ENCODE data around the gene PLCB3.
A peak's percentile ranks its signal among the peaks of the same experiment; 100 is the strongest.

The PLCB3 gene

DNA sequence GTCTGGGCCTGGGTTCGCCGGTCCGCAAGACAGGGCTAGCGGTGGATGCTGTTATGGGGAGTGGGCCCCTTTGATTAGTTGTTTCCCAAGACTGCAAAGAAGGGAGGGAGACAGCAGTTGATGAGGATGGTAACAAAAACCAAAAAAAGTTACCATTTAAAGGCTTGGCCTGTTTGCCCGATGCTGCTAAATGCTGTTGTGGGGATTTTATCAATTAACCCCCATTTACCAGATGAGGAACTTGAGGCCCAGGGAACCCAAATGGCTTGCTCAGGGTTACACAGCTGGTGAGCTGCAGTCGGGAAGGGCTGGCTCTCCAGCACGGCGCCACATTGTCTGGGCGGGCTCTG, 28.7 kb upstream of the PLCB3 start:
- Histone ChIP-seq H3K4me1 (ENCODE audit: control insufficient read depth, insufficient read depth, low read length, poor library complexity, severe bottlenecking) (peaks cover 26% of the 10 kb centered on the region), H3K4me3 (ENCODE audit: insufficient read depth, low read depth, low read length, poor library complexity, severe bottlenecking) (no peak overlapping the region), H3K27me3 (replicated peaks; ENCODE audit: control insufficient read depth, insufficient read depth, low read length, poor library complexity, severe bottlenecking) (no peaks in the 10 kb centered on the region), H3K9me3 (ENCODE audit: control insufficient read depth, low read length) (no peaks in the 10 kb centered on the region), H3K27ac (ENCODE audit: insufficient read depth, low read length, poor library complexity, severe bottlenecking) (no peak overlapping the region), H3K36me3 (ENCODE audit: control insufficient read depth, insufficient read depth, low read length) (peaks cover 45% of the 10 kb centered on the region)
- no peak for DNase-seq

DNA sequence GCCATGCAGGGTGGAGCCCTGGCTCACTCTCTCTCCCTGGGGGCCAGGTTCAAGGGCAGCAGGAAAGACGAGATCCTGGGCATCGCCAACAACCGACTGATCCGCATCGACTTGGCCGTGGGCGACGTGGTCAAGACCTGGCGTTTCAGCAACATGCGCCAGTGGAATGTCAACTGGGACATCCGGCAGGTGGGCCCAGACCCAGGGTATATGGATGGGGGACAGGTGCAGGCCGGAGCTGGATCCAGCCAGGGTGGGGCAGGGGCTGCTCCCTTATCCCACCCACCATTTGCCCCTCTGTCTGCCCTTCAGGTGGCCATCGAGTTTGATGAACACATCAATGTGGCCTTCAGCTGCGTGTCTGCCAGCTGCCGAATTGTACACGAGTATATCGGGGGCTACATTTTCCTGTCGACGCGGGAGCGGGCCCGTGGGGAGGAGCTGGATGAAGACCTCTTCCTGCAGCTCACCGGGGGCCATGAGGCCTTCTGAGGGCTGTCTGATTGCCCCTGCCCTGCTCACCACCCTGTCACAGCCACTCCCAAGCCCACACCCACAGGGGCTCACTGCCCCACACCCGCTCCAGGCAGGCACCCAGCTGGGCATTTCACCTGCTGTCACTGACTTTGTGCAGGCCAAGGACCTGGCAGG, 28.2 kb upstream of the PLCB3 start:
- peaks cover 26% of the 10 kb centered on the region for H3K4me1 ChIP-seq (ENCODE audit: control insufficient read depth, insufficient read depth, low read length, poor library complexity, severe bottlenecking)

DNA sequence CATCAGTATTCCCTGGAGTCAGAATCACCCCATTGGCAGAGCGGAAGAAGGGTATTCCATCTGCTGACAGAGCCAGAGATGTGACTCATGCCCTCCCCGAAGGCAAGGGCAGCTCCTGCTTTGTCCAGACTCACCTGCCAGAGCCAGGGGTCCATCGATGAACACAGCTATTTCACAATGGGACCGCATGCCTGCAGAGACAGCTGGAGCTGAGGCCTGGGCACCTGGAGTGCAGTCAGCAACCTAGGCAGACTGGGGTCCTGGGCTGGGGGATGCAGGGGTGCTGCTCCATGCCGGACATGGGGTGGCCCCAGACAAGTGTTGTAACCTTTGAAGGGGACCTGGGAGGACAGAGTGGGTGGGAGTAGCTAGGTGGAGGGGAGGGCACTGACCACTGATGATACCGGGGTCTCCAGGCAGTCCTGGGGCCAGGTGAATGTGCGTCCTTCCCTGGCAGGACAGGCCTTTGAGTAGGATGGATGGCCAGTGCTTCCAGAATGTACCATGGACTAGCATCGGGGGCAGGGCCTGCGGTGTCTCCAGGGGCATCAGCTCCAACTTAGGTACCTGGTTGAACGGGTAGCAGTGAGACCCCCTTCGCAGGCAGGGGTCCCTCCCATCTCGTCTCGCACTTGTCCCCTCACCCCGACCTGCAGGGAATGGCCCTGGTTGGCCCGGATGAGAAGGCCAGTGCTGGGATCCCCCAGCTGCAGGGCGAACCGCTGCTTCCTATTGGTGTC, 27.0 kb upstream of the PLCB3 start:
- no peak overlapping the region for H3K4me3 ChIP-seq (ENCODE audit: insufficient read depth, low read depth, low read length, poor library complexity, severe bottlenecking)

More for the DNA sequence above, 28.2 kb upstream of the PLCB3 start:
- H3K9me3 ChIP-seq (ENCODE audit: control insufficient read depth, low read length): no peaks in the 10 kb centered on the region
- H3K27ac ChIP-seq (ENCODE audit: insufficient read depth, low read length, poor library complexity, severe bottlenecking): no peak overlapping the region
- no peak overlapping the region for H3K4me3 ChIP-seq (ENCODE audit: insufficient read depth, low read depth, low read length, poor library complexity, severe bottlenecking)
- H3K36me3 ChIP-seq (ENCODE audit: control insufficient read depth, insufficient read depth, low read length): peaks cover 44% of the 10 kb centered on the region
- no peaks in the 10 kb centered on the region for H3K27me3 ChIP-seq (replicated peaks; ENCODE audit: control insufficient read depth, insufficient read depth, low read length, poor library complexity, severe bottlenecking)
- DNase-seq: no peak

DNA sequence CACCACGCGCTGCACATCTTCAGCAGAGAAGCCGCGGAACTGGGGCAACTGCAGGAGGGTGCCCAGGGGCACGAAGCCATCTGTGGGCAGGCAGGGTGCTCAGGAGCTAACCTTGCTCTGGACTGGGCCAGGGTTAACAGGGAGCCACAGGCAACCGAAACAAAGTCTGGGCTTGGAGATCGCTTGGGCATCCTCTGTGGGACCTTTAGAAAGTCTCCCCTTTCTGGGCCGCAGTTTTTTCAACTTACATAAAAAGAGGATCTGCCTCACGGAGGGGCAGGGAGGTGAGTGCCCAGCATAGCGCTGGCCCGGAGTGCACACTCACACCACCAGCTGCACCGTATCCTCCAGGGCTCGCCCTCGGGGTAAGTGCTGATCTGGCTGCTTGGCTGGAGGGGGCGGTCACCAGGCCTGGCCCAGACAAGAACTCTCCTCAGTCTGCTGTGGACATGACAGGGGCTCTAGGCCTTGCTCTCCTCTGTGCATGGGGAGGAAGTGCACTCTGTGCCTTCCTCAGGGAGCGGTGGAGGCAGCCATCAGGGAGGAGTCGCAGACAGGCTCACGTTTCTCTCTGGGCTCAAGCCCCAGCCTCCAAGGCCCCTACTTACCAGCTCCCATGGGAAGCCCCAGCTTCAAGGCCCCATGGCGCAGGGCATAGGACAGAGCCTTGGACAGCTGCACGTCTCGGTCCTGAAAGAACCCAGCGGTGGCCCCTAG, 26.3 kb upstream of the PLCB3 start:
- Histone ChIP-seq H3K9me3 (ENCODE audit: control insufficient read depth, low read length) (no peaks in the 10 kb centered on the region), H3K4me3 (ENCODE audit: insufficient read depth, low read depth, low read length, poor library complexity, severe bottlenecking) (peak overlapping the region; percentile 80), H3K36me3 (ENCODE audit: control insufficient read depth, insufficient read depth, low read length) (peaks cover 25% of the 10 kb centered on the region), H3K4me1 (ENCODE audit: control insufficient read depth, insufficient read depth, low read length, poor library complexity, severe bottlenecking) (peaks cover 37% of the 10 kb centered on the region), H3K27ac (ENCODE audit: insufficient read depth, low read length, poor library complexity, severe bottlenecking) (peak overlapping the region; percentile 82), H3K27me3 (replicated peaks; ENCODE audit: control insufficient read depth, insufficient read depth, low read length, poor library complexity, severe bottlenecking) (no peaks in the 10 kb centered on the region)
- DNase-seq: no peak

More for the DNA sequence above, 27.0 kb upstream of the PLCB3 start:
- peaks cover 32% of the 10 kb centered on the region for H3K36me3 ChIP-seq (ENCODE audit: control insufficient read depth, insufficient read depth, low read length)
- no peaks in the 10 kb centered on the region for H3K27me3 ChIP-seq (replicated peaks; ENCODE audit: control insufficient read depth, insufficient read depth, low read length, poor library complexity, severe bottlenecking)
- no peak for DNase-seq
- peaks cover 30% of the 10 kb centered on the region for H3K4me1 ChIP-seq (ENCODE audit: control insufficient read depth, insufficient read depth, low read length, poor library complexity, severe bottlenecking)
- H3K9me3 ChIP-seq (ENCODE audit: control insufficient read depth, low read length): no peaks in the 10 kb centered on the region
- H3K27ac ChIP-seq (ENCODE audit: insufficient read depth, low read length, poor library complexity, severe bottlenecking): no peak overlapping the region

DNA sequence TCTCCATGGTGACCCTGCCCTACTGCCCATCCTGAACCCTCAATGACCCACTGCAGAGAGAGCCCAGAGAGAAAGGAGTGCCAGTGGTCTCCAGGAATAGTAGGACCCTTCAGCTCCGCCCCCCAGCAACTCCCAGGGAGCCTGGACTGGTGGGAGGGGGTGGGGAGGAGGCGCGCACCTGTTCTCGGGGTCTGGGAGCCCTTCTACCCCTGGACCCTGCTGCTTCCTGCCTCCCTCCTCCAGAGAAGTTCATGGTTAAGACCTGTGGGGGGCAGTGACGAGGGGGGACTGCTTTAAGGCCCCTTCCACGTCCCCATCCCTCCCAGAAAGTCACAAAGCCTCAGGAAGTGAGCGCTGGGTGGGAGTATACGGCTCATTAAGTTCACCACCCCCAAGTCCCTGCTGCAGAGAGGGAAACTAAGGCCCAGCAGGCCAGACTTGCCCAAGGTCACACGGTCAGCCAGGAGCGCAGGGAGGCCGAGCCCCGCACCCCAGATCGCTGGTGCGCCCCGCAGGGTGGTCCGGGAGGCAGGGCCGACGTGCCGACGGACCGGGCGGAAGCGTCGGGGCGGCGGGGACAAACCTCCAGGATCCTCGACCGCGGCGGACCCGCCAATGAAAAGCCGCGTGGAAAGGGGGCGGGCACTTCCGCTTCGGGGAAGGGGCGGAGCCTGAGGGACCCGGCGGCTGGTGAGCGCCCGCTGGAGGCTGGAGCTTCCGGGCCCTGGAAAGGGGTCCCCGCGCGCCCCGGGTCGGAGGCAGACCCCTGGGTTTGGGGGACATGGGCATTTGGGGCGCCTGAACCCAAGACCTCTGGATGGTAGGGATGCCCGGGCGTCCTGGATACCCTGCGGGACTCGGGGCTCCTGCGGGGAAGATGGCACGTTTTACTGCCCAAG, 25.5 kb upstream of the PLCB3 start, which contains the start of the genes NUDT22 and TRPT1:
TSS of gene NUDT22 (plus strand) at position 667 of the 899 bp plus-strand sequence. CDS start 379 bp downstream, outside the sequence.
TSS of gene TRPT1 (minus strand) at position 579 of the 899 bp plus-strand sequence. CDS start at position 253, 326 bp downstream.
- H3K4me1 ChIP-seq (ENCODE audit: control insufficient read depth, insufficient read depth, low read length, poor library complexity, severe bottlenecking): peaks cover 40% of the 10 kb centered on the region
- peaks cover 17% of the 10 kb centered on the region for H3K36me3 ChIP-seq (ENCODE audit: control insufficient read depth, insufficient read depth, low read length)
- H3K4me3 ChIP-seq (ENCODE audit: insufficient read depth, low read depth, low read length, poor library complexity, severe bottlenecking): peak within 1 kb of the TSS; percentile 80
- no peaks in the 10 kb centered on the region for H3K9me3 ChIP-seq (ENCODE audit: control insufficient read depth, low read length)
- peak within 1 kb of the TSS; percentile 82 for H3K27ac ChIP-seq (ENCODE audit: insufficient read depth, low read length, poor library complexity, severe bottlenecking)
- no peaks in the 10 kb centered on the region for H3K27me3 ChIP-seq (replicated peaks; ENCODE audit: control insufficient read depth, insufficient read depth, low read length, poor library complexity, severe bottlenecking)
- peak; percentile 78 to 84 (median 84) for DNase-seq

DNA sequence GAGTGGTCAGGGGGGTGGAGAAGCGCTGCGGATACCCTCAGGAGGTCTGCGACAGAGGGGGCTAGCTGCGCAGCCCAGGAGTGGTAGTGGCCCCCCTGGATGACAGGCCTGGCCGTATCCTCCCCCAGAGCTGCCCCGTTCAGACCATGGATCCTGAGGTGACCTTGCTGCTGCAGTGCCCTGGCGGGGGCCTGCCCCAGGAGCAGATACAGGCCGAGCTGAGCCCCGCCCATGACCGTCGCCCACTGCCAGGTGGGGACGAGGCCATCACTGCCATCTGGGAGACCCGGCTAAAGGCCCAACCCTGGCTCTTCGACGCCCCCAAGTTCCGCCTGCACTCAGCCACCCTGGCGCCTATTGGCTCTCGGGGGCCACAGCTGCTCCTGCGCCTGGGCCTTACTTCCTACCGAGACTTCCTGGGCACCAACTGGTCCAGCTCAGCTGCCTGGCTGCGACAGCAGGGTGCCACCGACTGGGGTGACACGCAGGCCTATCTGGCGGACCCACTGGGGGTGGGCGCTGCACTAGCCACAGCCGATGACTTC, 24.8 kb upstream of the PLCB3 start:
- peak; percentile 43 to 52 (median 52) for DNase-seq
- H3K27ac ChIP-seq (ENCODE audit: insufficient read depth, low read length, poor library complexity, severe bottlenecking): peak overlapping the region; percentile 82

DNA sequence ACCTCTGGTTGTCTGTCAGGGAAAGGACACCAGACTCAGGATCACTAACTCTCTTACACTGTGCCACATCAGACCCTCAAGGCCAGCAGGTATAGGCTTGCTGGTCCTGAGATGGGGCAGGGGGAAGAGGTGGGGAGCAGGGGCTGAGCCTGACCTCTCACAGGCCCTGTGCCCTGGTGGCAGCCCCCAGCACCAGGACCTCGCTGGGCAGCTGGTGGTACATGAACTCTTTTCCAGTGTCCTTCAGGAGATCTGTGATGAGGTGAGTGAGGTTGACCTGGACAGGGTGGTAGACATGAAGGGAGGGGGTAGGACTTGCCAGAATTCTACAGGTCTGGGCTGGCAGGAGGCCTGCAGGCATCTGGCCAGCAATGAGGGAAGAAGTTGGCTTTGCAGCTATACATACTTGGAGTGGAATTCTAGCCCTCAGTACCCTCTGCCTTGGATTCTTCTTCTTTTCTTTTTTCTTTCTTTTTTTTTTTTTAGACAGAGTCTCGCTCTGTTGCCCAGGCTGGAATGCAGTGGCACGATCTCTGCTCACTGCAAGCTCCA, 23.8 kb upstream of the PLCB3 start:
- peak overlapping the region; percentile 80 for H3K4me3 ChIP-seq (ENCODE audit: insufficient read depth, low read depth, low read length, poor library complexity, severe bottlenecking)
- peak overlapping the region; percentile 82 for H3K27ac ChIP-seq (ENCODE audit: insufficient read depth, low read length, poor library complexity, severe bottlenecking)
- DNase-seq: no peak
- H3K27me3 ChIP-seq (replicated peaks; ENCODE audit: control insufficient read depth, insufficient read depth, low read length, poor library complexity, severe bottlenecking): no peaks in the 10 kb centered on the region
- H3K36me3 ChIP-seq (ENCODE audit: control insufficient read depth, insufficient read depth, low read length): peaks cover 11% of the 10 kb centered on the region
- H3K4me1 ChIP-seq (ENCODE audit: control insufficient read depth, insufficient read depth, low read length, poor library complexity, severe bottlenecking): peaks cover 43% of the 10 kb centered on the region
- H3K9me3 ChIP-seq (ENCODE audit: control insufficient read depth, low read length): no peaks in the 10 kb centered on the region

More for the DNA sequence above, 24.8 kb upstream of the PLCB3 start:
- Histone ChIP-seq H3K4me1 (ENCODE audit: control insufficient read depth, insufficient read depth, low read length, poor library complexity, severe bottlenecking) (peaks cover 43% of the 10 kb centered on the region), H3K36me3 (ENCODE audit: control insufficient read depth, insufficient read depth, low read length) (peaks cover 11% of the 10 kb centered on the region), H3K4me3 (ENCODE audit: insufficient read depth, low read depth, low read length, poor library complexity, severe bottlenecking) (peak overlapping the region; percentile 80), H3K27me3 (replicated peaks; ENCODE audit: control insufficient read depth, insufficient read depth, low read length, poor library complexity, severe bottlenecking) (no peaks in the 10 kb centered on the region), H3K9me3 (ENCODE audit: control insufficient read depth, low read length) (no peaks in the 10 kb centered on the region)

DNA sequence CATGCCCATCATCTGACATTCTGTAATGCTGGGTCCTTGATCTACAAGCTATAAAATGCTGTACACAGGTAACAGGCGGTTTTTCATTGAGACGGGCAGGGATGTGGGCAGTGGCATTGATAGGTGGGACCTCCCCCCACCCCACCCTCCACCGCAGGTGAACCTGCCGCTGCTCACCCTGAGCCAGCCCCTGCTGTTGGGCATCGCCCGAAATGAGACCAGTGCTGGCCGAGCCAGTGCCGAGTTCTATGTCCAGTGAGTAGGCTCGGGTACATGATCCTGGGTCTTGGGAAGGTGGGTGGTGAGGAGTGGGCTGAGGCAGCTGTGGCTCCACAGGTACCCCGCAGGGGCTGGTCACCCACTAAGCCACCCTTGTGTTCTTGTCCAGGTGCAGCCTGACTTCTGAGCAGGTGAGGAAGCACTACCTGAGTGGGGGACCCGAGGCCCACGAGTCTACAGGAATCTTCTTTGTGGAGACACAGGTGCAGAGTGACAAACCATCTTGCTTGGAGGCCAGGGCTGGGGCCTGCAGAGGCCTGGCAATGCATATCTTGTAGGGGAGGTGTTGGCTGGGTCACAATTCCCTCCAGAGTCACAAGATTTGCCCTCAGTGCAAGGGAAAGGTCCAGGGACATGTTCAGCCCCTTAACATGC, 22.1 kb upstream of the PLCB3 start:
- H3K4me1 ChIP-seq (ENCODE audit: control insufficient read depth, insufficient read depth, low read length, poor library complexity, severe bottlenecking): peaks cover 50% of the 10 kb centered on the region
- no peak overlapping the region for H3K4me3 ChIP-seq (ENCODE audit: insufficient read depth, low read depth, low read length, poor library complexity, severe bottlenecking)

More for the DNA sequence above, 22.1 kb upstream of the PLCB3 start:
- Histone ChIP-seq H3K27me3 (replicated peaks; ENCODE audit: control insufficient read depth, insufficient read depth, low read length, poor library complexity, severe bottlenecking) (no peaks in the 10 kb centered on the region), H3K9me3 (ENCODE audit: control insufficient read depth, low read length) (no peaks in the 10 kb centered on the region), H3K27ac (ENCODE audit: insufficient read depth, low read length, poor library complexity, severe bottlenecking) (peak overlapping the region; percentile 85), H3K36me3 (ENCODE audit: control insufficient read depth, insufficient read depth, low read length) (no peaks in the 10 kb centered on the region)
- no peak for DNase-seq

Data from effector memory CD4-positive, alpha-beta T cell (primary cell).